Esophagus squamous epithelium (tissue), 5 donors: Measurements from ENCODE around the gene SPOCK1. TPM values are rescaled to one million over a fixed set of nuclear protein-coding genes. Genes with fewer than 3 reads are reported as not detected.

ENCODE experiments used
- DNase-seq: peaks from one replicate; lab custom pipeline; 2025; lab: John Stamatoyannopoulos, UW
- H3K27ac ChIP-seq, 4 donors: fragments of 200-600 bp; sonication (generic); one replicate each; pipeline ENCODE4 v1.5.1; 2016 to 2019; ENCODE audit warnings: mild to moderate bottlenecking in 1 of 4
- H3K27me3 ChIP-seq, 4 donors: fragments of 200-600 bp; sonication (generic); 1 replicate in 3 of 4; 2 replicates in 1 of 4; pipeline versions ENCODE4 v1.5.1 to v1.6.0; 2017 to 2021; ENCODE audit warnings: antibody characterized with exemption in 1 of 4
- H3K36me3 ChIP-seq, 3 donors: fragments of 200-600 bp; sonication (generic); one replicate each; pipeline ENCODE4 v1.5.1; 2016 to 2019
- H3K4me1 ChIP-seq, 3 donors: fragments of 200-600 bp; sonication (generic); one replicate each; pipeline ENCODE4 v1.5.1; 2017 to 2019
- H3K4me3 ChIP-seq, 4 donors: fragments of 200-600 bp; sonication (generic); 1 replicate in 3 of 4; 2 replicates in 1 of 4; pipeline ENCODE4 v1.5.1; 2016 to 2019; ENCODE audit warnings: mild to moderate bottlenecking in 2 of 4, moderate library complexity in 1 of 4
- H3K9me3 ChIP-seq, 3 donors: fragments of 200-600 bp; sonication (generic); one replicate each; pipeline ENCODE4 v1.5.1; 2016 to 2019
- POLR2A ChIP-seq, 4 donors: fragments of 450-650 bp; IDR thresholded peaks; one replicate each; pipeline ENCODE4 v1.6.1; 2017; ENCODE audit warnings: antibody characterized with exemption in 4 of 4, mild to moderate bottlenecking in 4 of 4, moderate library complexity in 3 of 4
- WGBS, 2 donors: methylation state at CpG; one replicate each; pipeline ENCODE4 v1.1.5; 2018; 5-methylcytosine and 5-hydroxymethylcytosine counted together
- intact Hi-C: fragments of 100-400 bp; cut with DNase I; formaldehyde crosslinking; loops from one replicate; pipeline ENCODE4 v1.15.0; 2022
- total RNA-seq, 4 donors: library from RNA; depleted of rRNA; stranded (reverse); fragments of >200 nt; gene quantifications; one replicate each; pipeline ENCODE4 v1.1.0, GENCODE V29; 2016
- TF ChIP-seq, protein P1 (sequence below), 6 experiments: fragments of 450-650 bp in 4 of 6; fragments of 200-600 bp in 2 of 6; sonication (generic) in 2 of 6; IDR thresholded peaks; one replicate each; pipeline ENCODE4 v1.5.1; 2016 to 2019; ENCODE audit warnings: antibody characterized with exemption in 6 of 6, mild to moderate bottlenecking in 4 of 6, moderate library complexity in 4 of 6
- donor health status: DM: yes; HTN: yes; CAD: no.

SPOCK1 gene
- total RNA-seq, 4 donors from 2014 or later, result 0.99 to 21.9 (median 8.1) TPM

DNA sequence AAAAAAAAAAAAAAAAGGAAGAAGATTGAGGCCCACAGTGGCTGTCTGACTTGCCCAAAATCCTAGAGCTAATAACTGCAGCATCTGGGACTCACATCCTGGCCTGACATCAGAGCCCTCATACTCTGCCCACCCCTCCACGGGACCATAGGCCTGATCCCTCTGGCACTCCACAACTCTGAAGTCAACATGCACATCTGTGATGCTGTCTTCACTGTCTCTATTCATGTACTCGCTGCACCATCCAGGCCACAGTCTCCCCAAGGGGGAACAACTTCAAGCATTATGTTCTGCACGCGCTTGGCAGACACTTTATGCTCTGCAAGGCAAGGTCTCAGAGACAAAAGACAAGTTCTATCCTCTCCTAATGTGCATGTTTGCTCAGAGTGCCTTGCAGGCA, 158.2 kb downstream of the SPOCK1 start:
- DNase-seq, result no peak
- 38 to 57% methylated on average over 4 of the region's 4 CpGs for WGBS, 2 donors
- Histone ChIP-seq H3K36me3 (no peaks in the 10 kb centered on the region), H3K4me1 (no peaks in the 10 kb centered on the region), H3K27ac (no peak overlapping the region), H3K4me3 (no peak overlapping the region), H3K9me3 (no peaks in the 10 kb centered on the region), H3K27me3 (no peaks in the 10 kb centered on the region)
- TF ChIP-seq, protein P1, sequence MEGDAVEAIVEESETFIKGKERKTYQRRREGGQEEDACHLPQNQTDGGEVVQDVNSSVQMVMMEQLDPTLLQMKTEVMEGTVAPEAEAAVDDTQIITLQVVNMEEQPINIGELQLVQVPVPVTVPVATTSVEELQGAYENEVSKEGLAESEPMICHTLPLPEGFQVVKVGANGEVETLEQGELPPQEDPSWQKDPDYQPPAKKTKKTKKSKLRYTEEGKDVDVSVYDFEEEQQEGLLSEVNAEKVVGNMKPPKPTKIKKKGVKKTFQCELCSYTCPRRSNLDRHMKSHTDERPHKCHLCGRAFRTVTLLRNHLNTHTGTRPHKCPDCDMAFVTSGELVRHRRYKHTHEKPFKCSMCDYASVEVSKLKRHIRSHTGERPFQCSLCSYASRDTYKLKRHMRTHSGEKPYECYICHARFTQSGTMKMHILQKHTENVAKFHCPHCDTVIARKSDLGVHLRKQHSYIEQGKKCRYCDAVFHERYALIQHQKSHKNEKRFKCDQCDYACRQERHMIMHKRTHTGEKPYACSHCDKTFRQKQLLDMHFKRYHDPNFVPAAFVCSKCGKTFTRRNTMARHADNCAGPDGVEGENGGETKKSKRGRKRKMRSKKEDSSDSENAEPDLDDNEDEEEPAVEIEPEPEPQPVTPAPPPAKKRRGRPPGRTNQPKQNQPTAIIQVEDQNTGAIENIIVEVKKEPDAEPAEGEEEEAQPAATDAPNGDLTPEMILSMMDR (IDR thresholded peaks at IDR 0.05), result no peak
- no peak for TF ChIP-seq POLR2A (IDR thresholded peaks at IDR 0.05)
- intact Hi-C loops, result loop anchor here (10.0 kb wide), 1 partner anchor 164 kb away; no protein-coding TSS in a partner anchor

DNA sequence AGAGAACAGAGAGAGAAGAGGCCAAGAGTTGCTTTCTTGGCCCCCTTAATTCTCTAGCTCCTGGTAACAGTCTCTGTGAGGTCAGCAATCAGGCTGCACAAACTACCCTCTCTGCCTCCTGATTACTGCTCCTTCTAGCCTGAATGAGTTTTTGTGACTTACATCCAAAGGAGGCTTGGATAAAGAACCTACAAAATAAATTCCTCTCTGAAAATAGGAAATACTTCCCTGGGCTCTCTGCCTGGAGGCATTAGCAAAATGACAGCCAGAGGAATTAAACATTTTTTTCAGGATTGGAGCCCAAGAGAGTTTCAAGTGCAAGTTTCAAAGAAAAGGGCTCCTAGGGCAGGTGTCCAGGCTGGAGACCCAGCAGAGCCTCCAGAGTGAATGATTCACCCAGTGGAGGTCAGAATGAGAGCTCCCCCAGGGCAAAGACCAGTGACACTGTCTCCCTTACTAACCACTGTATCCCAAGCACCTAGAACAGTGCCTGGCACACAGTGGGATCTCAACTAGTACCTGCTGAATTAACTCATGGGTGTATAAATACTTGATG, 162.5 kb downstream of the SPOCK1 start:
- intact Hi-C loops, result no loop called here
- TF ChIP-seq, protein P1 (IDR thresholded peaks at IDR 0.05), result no peak
- no peak for TF ChIP-seq POLR2A (IDR thresholded peaks at IDR 0.05)
- Histone ChIP-seq H3K27me3 (no peaks in the 10 kb centered on the region), H3K9me3 (no peaks in the 10 kb centered on the region), H3K4me1 (no peaks in the 10 kb centered on the region), H3K27ac (no peak overlapping the region), H3K4me3 (no peak overlapping the region), H3K36me3 (no peaks in the 10 kb centered on the region)
- DNase-seq, result no peak

DNA sequence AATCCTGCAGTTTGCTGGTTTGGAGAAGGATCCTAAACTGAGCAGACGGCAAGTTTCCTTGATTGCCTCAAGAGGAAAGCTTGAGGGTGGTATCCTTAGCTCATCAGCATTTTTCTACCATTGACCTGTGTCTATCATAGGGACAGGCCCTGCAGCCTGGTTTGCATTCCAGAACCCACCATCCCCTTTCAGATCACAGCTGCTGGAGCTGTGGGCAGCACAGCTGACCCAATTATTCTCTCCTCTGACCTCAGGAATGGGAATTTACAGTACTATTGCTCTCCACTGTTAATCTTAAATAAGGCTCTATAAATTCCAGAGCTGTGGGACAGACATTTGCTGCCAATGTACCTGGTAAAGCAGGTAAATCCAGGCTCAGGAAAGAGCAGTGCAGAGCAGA, 163.0 kb downstream of the SPOCK1 start:
- 91 to 93% methylated on average over 1 of the region's 1 CpG for WGBS, 2 donors
- Histone ChIP-seq H3K27ac (no peak overlapping the region), H3K4me3 (no peak overlapping the region), H3K27me3 (no peaks in the 10 kb centered on the region), H3K36me3 (no peaks in the 10 kb centered on the region), H3K9me3 (no peaks in the 10 kb centered on the region), H3K4me1 (no peaks in the 10 kb centered on the region)
- TF ChIP-seq POLR2A (IDR thresholded peaks at IDR 0.05), result no peak
- TF ChIP-seq, protein P1 (IDR thresholded peaks at IDR 0.05), result no peak
- intact Hi-C loops, result no loop called here
- DNase-seq, result no peak

DNA sequence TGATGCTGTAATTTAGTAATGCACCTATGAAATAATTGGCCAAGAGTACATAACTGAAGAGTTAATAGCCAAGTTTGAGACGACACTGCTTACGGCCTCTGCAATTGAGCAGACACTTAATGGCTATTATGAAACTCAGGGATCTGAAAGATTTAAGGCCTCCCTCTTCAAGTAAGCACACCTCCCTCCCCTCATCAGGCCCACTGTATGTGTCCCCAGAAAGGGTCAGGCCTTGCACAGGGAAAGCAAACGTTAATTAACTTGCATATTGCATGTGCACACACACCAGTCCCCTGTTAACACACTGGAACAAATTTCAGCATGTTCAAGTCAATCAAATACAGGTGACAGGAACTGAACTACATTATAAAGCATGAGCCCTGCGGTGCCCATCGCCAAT, 163.6 kb downstream of the SPOCK1 start:
- no peak for DNase-seq
- intact Hi-C loops, result no loop called here
- Histone ChIP-seq H3K27ac (no peak overlapping the region), H3K27me3 (no peaks in the 10 kb centered on the region), H3K9me3 (no peaks in the 10 kb centered on the region), H3K4me1 (no peaks in the 10 kb centered on the region), H3K36me3 (no peaks in the 10 kb centered on the region), H3K4me3 (no peak overlapping the region)
- no peak for TF ChIP-seq POLR2A (IDR thresholded peaks at IDR 0.05)
- WGBS, 2 donors, result 88 to 89% methylated on average over 4 to 5 of the region's 5 CpGs

DNA sequence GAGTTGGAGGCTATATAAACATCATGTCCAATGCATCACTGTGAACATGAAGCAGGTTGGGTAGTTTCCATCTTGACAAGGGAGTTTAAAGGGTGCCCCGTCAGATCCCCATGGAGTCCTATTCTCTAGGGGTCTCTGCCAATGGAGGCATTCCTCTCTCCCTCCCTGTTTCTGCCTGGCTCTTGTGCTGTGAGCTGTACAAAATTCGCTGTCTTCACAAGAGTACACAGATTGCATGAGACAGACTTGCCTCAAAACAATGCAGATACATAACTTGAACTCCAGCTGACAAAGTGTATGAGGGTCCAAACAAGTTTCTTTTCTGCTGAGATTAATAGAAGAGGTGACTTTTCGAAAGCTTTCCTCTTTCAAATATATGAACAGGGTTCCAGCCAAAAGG, 165.2 kb downstream of the SPOCK1 start:
- no peak for TF ChIP-seq POLR2A (IDR thresholded peaks at IDR 0.05)
- TF ChIP-seq, protein P1 (IDR thresholded peaks at IDR 0.05), result no peak
- Histone ChIP-seq H3K4me1 (no peaks in the 10 kb centered on the region), H3K27me3 (no peaks in the 10 kb centered on the region), H3K9me3 (no peaks in the 10 kb centered on the region), H3K4me3 (no peak overlapping the region), H3K27ac (no peak overlapping the region), H3K36me3 (no peaks in the 10 kb centered on the region)
- 58 to 65% methylated on average over 3 of the region's 3 CpGs for WGBS, 2 donors
- no peak for DNase-seq
- intact Hi-C loops, result no loop called here

GRCh38 chr5:137333475-137333874, 165.7 kb downstream of the SPOCK1 start:
- Histone ChIP-seq H3K27ac (no peak overlapping the region), H3K4me3 (no peak overlapping the region), H3K4me1 (no peaks in the 10 kb centered on the region), H3K36me3 (no peaks in the 10 kb centered on the region), H3K27me3 (no peaks in the 10 kb centered on the region), H3K9me3 (no peaks in the 10 kb centered on the region)
- WGBS, 2 donors, result 43 to 69% methylated on average over 4 of the region's 4 CpGs
- TF ChIP-seq POLR2A (IDR thresholded peaks at IDR 0.05), result no peak
- TF ChIP-seq, protein P1 (IDR thresholded peaks at IDR 0.05), result no peak
- intact Hi-C loops, result no loop called here
- DNase-seq, result no peak
